Memory B cell (primary cell): ENCODE measurements around the gene ZNF524.
A peak's percentile ranks its signal among the peaks of the same experiment; 100 is the strongest.

Source experiments
- ATAC-seq: fragments of 150-1000 bp; cut with Tn5 transposase; 2 replicates; pipeline ENCODE4 v1.10.0; 2021; ENCODE audit warnings: low read depth, mild to moderate bottlenecking, moderate library complexity
- DNase-seq, 2 donors: peaks; one replicate each; pipeline ENCODE4 v3.0.0; 2022; ENCODE audit warnings: low spot score in 2 of 2
- H3K27ac Mint-ChIP-seq: one replicate; pipeline ENCODE4 v1.8.0; 2022; ENCODE audit warnings: mild to moderate bottlenecking, moderate library complexity, mixed read lengths
- H3K27me3 Mint-ChIP-seq: one replicate; pipeline ENCODE4 v1.8.0; 2022; ENCODE audit warnings: mixed read lengths
- H3K36me3 Mint-ChIP-seq: one replicate; pipeline ENCODE4 v1.8.0; 2022; ENCODE audit warnings: mild to moderate bottlenecking, mixed read lengths
- H3K4me1 Mint-ChIP-seq: one replicate; pipeline ENCODE4 v1.8.0; 2022; ENCODE audit warnings: mixed read lengths
- H3K4me3 Mint-ChIP-seq: one replicate; pipeline ENCODE4 v1.8.0; 2022; ENCODE audit warnings: mild to moderate bottlenecking, moderate library complexity, mixed read lengths
- H3K9me3 Mint-ChIP-seq: one replicate; pipeline ENCODE4 v1.8.0; 2022; ENCODE audit warnings: mixed read lengths

The ZNF524 gene

GRCh38 chr19:55642153-55643002 lies 42.3 kb downstream of the ZNF524 start:
- H3K27ac Mint-ChIP-seq: peak overlapping the region; percentile 93
- peaks cover 2% of the 10 kb centered on the region for H3K9me3 Mint-ChIP-seq
- H3K36me3 Mint-ChIP-seq: peaks cover 8% of the 10 kb centered on the region
- ATAC-seq (no peak), DNase-seq (no peak)
- H3K27me3 Mint-ChIP-seq: no peaks in the 10 kb centered on the region
- peaks cover 44% of the 10 kb centered on the region for H3K4me1 Mint-ChIP-seq
- peak overlapping the region; percentile 95 for H3K4me3 Mint-ChIP-seq

GRCh38 chr19:55643003-55643886 lies 43.2 kb downstream of the ZNF524 start, which contains the start of gene ZNF581:
ZNF581 (plus strand) TSS chr19:55643649; CDS start chr19:55644572, 923 bp downstream.
- DNase-seq: peak; percentile 75 to 84
- H3K9me3 Mint-ChIP-seq: no peaks in the 10 kb centered on the region
- peaks cover 36% of the 10 kb centered on the region for H3K4me1 Mint-ChIP-seq
- no peaks in the 10 kb centered on the region for H3K27me3 Mint-ChIP-seq
- H3K4me3 Mint-ChIP-seq: peak within 1 kb of the TSS; percentile 95
- peak within 1 kb of the TSS; percentile 93 for H3K27ac Mint-ChIP-seq
- peak; percentile 40 for ATAC-seq
- H3K36me3 Mint-ChIP-seq: peaks cover 2% of the 10 kb centered on the region

- Mint-ChIP-seq H3K4me3 (peak overlapping the region; percentile 93), H3K27ac (peak overlapping the region; percentile 93), H3K36me3 (peaks cover 2% of the 10 kb centered on the region), H3K4me1 (peaks cover 40% of the 10 kb centered on the region), H3K9me3 (no peaks in the 10 kb centered on the region), H3K27me3 (no peaks in the 10 kb centered on the region)
- no peak for ATAC-seq
- DNase-seq: no peak
Observed at GRCh38 chr19:55643887-55644176, 43.7 kb downstream of the ZNF524 start.

DNA sequence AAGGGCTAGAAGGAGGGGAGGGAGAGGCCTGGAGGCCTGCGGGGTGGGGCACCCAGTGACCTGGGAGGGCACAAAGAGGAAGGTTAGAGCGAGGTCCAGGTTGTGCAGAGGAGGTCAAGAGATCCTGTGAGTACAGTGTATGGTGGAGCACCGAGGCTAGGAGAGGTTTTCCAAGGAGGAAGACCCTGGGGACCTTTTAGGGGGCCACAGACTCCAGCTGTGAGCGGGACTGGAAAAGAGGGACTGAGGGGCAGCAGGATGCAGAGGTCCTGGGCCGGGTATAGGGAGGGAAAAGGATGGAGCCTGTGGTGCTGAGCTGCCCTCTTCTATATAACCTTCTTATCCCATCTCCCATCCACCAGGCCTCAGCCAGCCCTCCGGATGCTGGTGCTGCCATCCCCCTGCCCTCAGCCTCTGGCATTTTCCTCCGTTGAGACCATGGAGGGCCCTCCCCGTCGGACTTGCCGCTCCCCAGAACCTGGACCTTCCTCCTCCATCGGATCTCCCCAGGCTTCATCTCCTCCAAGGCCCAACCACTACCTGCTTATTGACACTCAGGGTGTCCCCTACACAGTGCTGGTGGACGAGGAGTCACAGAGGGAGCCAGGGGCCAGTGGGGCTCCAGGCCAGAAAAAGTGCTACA lies 44.2 kb downstream of the ZNF524 start:
- H3K4me1 Mint-ChIP-seq: peaks cover 39% of the 10 kb centered on the region
- no peaks in the 10 kb centered on the region for H3K9me3 Mint-ChIP-seq
- DNase-seq: no peak
- ATAC-seq: no peak
- no peaks in the 10 kb centered on the region for H3K27me3 Mint-ChIP-seq
- H3K27ac Mint-ChIP-seq: peak overlapping the region; percentile 93
- no peaks in the 10 kb centered on the region for H3K36me3 Mint-ChIP-seq
- H3K4me3 Mint-ChIP-seq: peak overlapping the region; percentile 93

DNA sequence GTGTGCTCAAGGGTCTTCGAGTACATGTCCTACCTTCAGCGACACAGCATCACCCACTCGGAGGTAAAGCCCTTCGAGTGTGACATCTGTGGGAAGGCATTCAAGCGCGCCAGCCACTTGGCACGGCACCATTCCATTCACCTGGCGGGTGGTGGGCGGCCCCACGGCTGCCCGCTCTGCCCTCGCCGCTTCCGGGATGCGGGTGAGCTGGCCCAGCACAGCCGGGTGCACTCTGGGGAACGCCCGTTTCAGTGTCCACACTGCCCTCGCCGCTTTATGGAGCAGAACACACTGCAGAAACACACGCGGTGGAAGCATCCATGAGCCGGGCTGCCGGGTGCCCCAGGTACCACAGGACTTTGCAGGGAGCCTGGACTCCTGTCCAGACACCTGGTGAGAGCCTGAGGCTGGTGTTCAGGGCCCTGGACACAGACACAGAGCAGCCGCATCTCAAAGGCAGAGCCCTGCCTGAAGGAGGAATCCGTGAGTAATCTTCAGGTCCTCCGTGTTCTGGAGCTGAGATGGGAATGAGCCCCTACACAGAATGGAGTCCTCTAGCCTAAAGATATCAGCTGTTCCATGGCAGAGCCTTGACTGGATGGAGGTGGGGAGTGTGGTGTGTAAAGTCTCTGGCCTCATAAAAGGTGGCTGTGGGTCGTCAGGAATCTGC lies 44.9 kb downstream of the ZNF524 start:
- H3K4me1 Mint-ChIP-seq: peaks cover 46% of the 10 kb centered on the region
- H3K4me3 Mint-ChIP-seq: peak overlapping the region; percentile 93
- no peaks in the 10 kb centered on the region for H3K9me3 Mint-ChIP-seq
- no peaks in the 10 kb centered on the region for H3K27me3 Mint-ChIP-seq
- H3K36me3 Mint-ChIP-seq: no peaks in the 10 kb centered on the region
- DNase-seq: no peak
- H3K27ac Mint-ChIP-seq: peak overlapping the region; percentile 93
- ATAC-seq: no peak

DNA sequence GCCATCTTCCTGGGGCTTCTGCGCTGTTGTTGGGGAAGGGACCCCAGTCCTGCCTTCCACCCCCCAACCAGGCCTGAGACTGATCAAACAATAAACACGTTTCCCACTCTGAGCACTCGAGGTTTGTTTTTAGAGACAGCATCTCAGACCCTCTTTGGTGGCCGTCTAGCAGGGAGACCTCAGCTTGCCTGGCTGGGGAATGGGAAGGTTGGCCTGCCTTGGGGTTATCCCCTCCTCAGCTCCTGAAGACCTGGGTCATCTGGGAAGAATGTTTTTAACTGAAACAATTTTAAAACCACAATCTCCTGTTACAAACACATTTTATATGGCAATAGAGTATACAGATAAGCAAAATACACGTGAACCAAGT lies 45.4 kb downstream of the ZNF524 start:
- Mint-ChIP-seq H3K36me3 (no peaks in the 10 kb centered on the region), H3K27me3 (no peaks in the 10 kb centered on the region), H3K4me3 (peak overlapping the region; percentile 60), H3K4me1 (peaks cover 51% of the 10 kb centered on the region), H3K27ac (peak overlapping the region; percentile 73), H3K9me3 (no peaks in the 10 kb centered on the region)
- ATAC-seq: no peak
- DNase-seq: no peak

- H3K4me3 Mint-ChIP-seq: peak overlapping the region; percentile 97
- peak overlapping the region; percentile 89 for H3K27ac Mint-ChIP-seq
- DNase-seq (no peak), ATAC-seq (peak; percentile 67)
- H3K9me3 Mint-ChIP-seq: no peaks in the 10 kb centered on the region
- H3K4me1 Mint-ChIP-seq: peaks cover 46% of the 10 kb centered on the region
- peaks cover 7% of the 10 kb centered on the region for H3K36me3 Mint-ChIP-seq
- no peaks in the 10 kb centered on the region for H3K27me3 Mint-ChIP-seq
Observed at GRCh38 chr19:55646889-55647731, 47.0 kb downstream of the ZNF524 start.

DNA sequence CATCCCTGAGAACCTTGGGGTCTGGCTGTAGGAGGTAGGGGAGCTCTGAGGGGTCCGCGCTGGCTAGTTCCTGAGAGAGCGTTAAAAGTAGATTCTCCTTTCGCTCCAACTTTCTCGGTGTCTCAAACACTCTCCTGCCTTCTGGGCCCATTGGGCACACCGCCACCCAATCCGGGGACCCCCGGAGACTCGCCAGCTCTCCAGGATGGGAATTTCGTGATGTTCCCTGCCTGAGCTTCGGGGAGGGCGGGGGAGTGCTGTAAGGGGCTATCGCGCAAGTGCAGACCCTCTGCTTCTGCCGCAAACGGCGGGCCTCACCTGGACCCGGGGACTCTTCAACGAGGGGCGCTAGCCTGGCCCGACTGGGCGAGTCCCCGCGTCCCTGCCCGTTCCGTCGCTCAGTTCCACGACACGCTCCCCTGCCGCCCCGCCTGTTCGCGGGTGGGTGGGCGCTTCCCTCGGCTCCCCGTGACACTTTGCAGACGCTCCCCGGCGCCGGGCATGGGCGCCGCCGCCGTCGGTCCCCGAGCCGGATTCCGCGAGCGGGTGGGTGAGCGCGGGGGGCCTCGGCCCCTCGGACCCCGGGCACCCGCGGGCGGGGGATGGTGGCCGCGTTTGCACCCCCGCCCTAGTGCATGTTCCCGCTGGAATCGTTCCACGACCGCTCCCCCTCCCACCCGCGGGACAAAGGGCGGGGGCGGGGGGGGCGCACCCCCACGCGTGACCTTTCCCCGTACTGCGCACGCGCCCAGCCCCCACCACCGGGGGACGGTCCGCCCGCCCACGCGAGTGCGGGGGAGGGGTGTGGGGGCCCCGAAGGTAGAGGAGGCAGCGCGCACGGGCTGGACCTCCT lies 47.9 kb downstream of the ZNF524 start, which contains the start of gene CCDC106:
CCDC106 (plus strand) TSS at position 481 of the 853 bp plus-strand sequence. CDS start 835 bp downstream, outside the sequence.
- Mint-ChIP-seq H3K4me1 (peaks cover 45% of the 10 kb centered on the region), H3K27me3 (no peaks in the 10 kb centered on the region), H3K27ac (peak within 1 kb of the TSS; percentile 89), H3K9me3 (no peaks in the 10 kb centered on the region), H3K36me3 (peaks cover 9% of the 10 kb centered on the region), H3K4me3 (peak within 1 kb of the TSS; percentile 97)
- peak; percentile 48 to 75 for DNase-seq
- ATAC-seq: peak; percentile 43

DNA sequence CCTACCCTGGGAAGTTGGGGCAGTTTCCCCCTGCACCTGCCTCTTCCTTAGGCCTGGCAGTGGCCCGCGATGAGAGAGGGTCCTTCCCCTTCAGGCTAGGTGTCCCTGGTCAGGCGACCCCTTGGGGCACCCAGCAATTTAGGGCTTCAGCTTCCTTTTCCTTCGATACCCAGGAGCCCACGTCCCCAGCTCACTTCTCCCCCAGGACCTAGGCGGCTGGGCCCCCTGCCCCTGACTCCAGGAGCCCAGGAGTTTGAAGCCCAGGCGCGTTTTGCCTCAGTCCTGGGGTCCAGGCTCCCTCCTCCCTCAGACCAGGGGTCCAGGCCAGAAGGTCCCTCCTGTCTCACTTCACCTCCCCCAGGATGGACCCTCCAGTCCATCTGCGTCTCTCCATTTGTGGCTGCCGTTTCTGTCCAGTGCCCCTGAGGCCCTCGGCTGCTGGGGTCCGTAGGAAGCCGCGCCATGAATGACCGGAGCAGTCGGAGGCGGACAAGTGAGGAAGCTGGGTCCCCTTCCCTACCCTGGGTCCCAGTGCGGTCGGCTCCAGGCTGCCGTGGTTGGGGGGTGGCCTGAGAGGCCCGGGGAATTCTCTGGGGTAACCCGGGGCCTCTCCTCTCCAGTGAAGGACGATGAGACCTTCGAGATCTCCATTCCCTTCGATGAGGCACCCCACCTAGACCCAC lies 48.6 kb downstream of the ZNF524 start:
- peaks cover 9% of the 10 kb centered on the region for H3K36me3 Mint-ChIP-seq
- peaks cover 39% of the 10 kb centered on the region for H3K4me1 Mint-ChIP-seq
- ATAC-seq (no peak), DNase-seq (no peak)
- peak overlapping the region; percentile 87 for H3K27ac Mint-ChIP-seq
- no peaks in the 10 kb centered on the region for H3K27me3 Mint-ChIP-seq
- H3K9me3 Mint-ChIP-seq: no peaks in the 10 kb centered on the region
- H3K4me3 Mint-ChIP-seq: peak overlapping the region; percentile 86

GRCh38 chr19:55649268-55650125 lies 49.4 kb downstream of the ZNF524 start:
- H3K27ac Mint-ChIP-seq: peak overlapping the region; percentile 89
- H3K4me3 Mint-ChIP-seq: peak overlapping the region; percentile 86
- peaks cover 9% of the 10 kb centered on the region for H3K36me3 Mint-ChIP-seq
- ATAC-seq (no peak), DNase-seq (no peak)
- H3K9me3 Mint-ChIP-seq: no peaks in the 10 kb centered on the region
- H3K27me3 Mint-ChIP-seq: no peaks in the 10 kb centered on the region
- peaks cover 32% of the 10 kb centered on the region for H3K4me1 Mint-ChIP-seq

DNA sequence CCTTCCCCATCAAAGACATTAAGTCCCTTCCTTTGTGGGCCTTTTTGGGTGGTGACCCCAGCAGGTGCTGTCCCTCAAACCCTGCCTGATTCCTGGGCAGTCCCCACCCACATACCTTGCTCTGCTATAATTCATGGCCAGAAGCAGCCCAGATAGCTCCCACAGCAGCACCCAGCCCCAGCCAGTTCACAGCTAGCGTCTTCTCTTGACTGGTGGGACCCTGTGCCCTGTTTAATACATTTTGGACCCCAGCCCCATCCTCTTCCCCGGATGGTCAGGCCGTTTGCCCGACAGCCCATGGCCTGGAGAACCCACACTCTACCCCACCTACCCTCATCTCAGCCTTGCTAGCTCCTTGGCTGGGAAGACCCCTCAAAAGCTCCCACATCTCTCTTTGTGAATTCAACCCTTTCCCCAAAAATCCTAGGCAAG lies 50.1 kb downstream of the ZNF524 start:
- Mint-ChIP-seq H3K4me1 (peaks cover 31% of the 10 kb centered on the region), H3K4me3 (peak overlapping the region; percentile 86), H3K36me3 (peaks cover 9% of the 10 kb centered on the region), H3K27me3 (no peaks in the 10 kb centered on the region), H3K9me3 (no peaks in the 10 kb centered on the region), H3K27ac (peak overlapping the region; percentile 89)
- DNase-seq (no peak), ATAC-seq (no peak)
